ENCODE measurements around the gene NBEA.
"Not testable (repeated sequence)": the region's sequence is repeated elsewhere in the genome, so short reads cannot be mapped to it uniquely, and the experiment has no call there.

NBEA gene

GRCh38 chr13:35309706-35310105, 367.6 kb downstream of the NBEA start:
- no peak for DNase-seq

DNA sequence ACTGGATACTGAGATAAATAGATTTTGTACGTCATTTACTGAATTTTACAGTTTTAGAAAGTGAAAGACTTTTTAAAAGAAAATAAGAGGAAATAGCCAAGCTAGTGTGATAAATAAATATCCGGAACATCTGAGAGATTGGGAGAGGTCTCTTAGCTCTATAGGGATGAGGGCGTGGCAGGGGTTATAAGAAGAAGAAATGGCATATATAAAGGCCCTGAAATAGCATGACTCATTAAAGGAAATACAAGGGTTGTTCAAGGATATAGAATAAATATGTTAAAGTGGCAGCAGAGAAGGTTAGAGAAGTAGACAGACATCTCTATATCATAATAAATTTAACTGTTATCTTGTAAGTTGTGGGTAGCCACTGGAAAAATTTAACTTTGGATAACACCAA, 390.1 kb downstream of the NBEA start:
- DNase-seq, result no peak

DNA sequence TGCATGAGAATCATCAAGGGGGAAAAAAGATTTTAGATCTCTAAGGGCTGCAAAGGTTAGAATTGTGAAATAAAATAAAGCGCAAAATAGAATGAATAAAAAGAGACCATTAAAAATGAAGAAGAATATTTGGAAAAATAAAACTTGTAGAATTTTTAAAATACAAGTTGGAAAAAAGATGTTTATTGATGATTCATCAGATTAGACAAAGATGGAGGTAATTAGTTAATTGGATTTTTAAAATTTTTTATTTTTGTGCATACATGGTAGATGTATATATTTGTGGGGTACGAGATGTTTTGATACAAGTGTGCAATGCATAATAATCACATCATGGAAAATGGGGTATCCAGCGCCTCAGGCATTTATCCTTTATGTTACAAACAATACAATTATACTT, 391.1 kb downstream of the NBEA start:
- DNase-seq, result no peak

DNA sequence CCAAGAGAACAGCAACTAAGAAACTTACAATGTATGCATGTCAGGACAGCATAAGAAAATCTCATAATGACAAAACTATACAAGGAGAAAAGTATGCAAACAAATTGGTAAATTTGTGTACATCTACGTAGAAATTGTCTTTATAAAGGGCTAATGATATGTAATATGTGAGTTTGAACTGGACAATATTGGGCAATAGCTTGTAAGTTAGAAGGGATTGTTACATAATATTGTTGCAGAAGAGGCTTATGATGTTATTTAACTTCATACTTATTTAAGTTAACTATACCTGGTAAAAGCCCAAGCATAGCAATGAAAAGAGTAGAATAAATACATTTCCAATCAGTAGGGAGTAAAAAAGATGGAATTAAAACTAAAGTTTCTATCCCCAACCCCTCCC, 400.4 kb downstream of the NBEA start:
- no peak for DNase-seq

GRCh38 chr13:35343417-35343816, 401.3 kb downstream of the NBEA start:
- DNase-seq, result no peak

GRCh38 chr13:35345992-35346391, 403.9 kb downstream of the NBEA start:
- DNase-seq, result no peak

- DNase-seq, result no peak
Observed at GRCh38 chr13:35346494-35346893, 404.4 kb downstream of the NBEA start.

- DNase-seq, result no peak
Observed at GRCh38 chr13:35347679-35348205, 405.7 kb downstream of the NBEA start.

- DNase-seq, result no peak
Observed at GRCh38 chr13:35349052-35349451, 407.0 kb downstream of the NBEA start.

DNA sequence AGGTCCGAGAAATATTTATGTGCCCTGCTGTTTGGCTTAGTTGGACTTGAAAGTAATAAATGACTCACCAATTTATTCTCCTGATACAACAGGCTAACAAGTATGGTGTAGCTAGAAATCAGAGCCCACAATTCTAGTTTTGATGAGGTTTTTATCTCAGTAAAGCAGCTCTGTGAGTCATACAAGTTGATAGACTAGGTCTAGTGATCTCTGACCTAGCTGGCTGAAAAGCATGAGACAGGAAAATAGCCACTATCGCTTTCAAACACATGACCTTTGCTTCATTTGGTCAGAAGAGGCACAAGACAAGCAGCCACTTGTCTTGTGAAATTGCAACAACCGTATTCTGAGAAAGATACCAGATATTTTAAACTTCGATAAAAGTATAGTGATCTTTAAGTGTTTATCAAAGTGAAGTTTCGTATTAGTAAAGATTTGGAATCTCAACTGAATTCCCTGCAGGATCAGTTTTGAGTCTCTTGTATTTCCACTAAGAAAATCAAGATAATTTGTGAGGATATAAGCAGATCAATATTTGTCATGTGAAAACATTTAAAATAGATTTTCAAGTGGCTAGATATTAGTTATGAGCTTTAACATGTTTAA, 407.7 kb downstream of the NBEA start:
- no peak for DNase-seq

- no peak for DNase-seq
Observed at GRCh38 chr13:35354285-35354684, 412.2 kb downstream of the NBEA start.

- DNase-seq, result no peak
Observed at GRCh38 chr13:35354882-35355281, 412.8 kb downstream of the NBEA start.

GRCh38 chr13:35356572-35356971, 414.5 kb downstream of the NBEA start:
- no peak for DNase-seq

DNA sequence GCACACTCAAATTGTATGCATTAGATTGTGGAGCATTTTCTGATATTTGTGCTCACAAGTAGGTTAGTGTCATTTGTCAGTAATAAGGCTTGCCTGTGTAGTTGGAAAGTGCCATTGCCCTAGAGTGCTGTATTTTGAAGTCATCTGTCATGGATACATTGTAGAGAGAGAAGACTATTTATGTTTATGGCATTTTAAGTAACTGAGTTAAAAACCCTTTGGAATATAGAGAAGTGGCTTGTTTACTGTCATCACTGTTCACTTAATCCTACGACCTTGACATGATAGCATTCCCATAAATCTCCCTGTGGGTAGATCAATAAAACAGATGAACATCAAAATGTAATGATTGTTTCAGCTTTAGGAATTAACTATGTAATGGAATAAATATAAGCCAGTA, 423.8 kb downstream of the NBEA start:
- DNase-seq, result no peak

- no peak for DNase-seq
Observed at GRCh38 chr13:35367586-35367985, 425.5 kb downstream of the NBEA start.

DNA sequence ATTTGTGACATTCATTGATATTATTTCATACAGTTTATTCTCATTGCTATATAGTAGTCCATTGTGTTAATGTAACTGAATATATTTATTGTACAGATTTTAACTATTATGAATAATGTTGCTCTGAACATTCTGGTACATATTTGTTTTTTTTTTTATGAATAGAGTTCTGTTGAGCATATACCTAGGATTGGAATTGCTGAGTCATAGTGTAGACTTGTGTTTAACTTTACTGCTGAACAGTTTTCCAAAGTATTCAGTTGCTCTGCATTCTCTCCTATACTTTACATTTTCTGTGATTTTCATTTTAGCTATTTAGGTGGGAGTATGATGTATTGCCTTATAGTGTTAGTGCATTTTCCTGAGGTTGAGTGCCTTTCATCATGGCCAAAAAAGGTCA, 436.9 kb downstream of the NBEA start:
- DNase-seq, result no peak

DNA sequence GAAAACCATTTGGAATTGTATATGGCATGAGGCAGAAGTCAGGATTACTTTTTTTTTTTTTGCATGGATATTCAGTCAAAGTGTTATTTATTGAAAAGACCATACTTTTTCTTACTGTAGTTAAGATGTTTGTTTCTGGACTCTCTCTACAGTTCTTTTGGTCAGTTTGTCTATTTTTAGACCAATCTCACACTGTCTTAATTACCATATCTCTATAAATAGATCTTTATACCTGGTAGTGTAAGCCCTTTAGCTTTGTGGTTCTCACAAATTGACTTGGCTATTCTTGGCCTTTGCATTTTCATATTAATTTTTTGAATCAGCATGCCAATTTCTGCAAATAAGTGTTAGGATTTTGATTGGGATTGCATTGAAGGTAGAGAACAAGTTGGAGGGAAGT, 437.6 kb downstream of the NBEA start:
- no peak for DNase-seq

DNA sequence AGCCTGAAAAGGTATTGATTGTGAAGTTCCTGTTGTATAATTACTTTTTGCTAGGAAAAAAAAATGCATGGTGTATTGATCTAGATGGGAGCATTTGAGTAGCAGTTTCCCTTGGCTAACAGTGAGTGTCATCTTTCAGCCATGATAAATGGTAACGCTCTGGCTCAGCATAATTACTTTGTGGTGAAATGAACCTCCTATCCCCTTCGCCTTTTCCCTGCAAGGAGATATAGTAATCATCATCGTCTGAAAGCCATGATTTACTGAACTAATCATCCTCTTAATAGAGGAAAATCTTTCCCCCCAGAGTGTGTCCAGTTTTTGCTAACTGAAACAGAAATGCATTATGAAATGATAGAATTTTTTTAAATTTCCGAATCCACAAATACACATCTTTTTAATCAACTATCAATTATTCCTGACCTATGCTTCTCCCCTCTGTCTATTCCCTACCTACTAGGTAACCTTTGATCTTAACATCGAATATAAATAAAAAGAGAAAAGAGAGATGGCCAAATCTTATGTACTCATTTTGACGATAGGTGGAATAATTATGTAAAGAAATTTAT, 445.7 kb downstream of the NBEA start:
- no peak for DNase-seq

DNA sequence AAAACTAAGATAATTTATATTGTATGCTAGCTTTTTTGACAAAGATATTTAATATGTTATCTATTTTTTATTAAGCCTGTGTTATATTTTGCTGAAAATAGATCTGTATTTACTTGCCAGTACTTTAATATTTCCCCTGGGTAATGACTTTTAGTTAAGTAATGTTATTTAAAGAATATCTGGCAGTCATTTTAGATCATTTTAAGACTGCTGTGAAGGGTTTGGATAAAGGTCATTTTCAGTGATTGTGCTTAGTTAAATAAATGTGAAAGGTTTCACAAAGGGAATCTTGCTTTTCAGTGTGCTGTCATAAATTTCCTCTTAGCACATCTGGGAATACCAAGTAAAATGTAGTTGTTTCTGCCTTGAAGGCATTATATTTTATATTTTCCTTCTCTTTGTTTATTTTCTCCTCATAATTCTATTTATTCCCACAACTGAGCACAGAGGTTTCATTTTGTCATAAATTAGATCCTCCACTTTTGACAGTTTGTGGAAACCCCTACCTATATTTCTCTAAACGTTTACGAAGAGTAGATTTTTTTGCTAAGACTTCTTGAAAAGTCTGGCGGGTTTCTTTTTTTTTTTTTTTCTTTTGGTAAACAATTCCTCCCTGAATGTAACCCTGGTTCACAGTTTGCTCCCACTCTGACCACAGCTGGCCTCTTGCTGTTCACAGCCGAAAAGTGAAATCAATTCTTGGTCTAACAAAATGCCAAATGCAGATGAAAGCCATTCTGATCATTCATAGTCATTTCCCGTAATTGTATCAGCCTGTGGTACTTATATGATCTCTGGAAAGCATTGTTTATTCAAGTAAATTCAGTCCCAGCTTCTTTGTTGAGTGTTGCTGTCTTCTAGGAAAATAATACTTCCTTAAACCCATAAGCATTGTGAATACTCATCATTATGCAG, 446.6 kb downstream of the NBEA start:
- DNase-seq, result no peak

DNA sequence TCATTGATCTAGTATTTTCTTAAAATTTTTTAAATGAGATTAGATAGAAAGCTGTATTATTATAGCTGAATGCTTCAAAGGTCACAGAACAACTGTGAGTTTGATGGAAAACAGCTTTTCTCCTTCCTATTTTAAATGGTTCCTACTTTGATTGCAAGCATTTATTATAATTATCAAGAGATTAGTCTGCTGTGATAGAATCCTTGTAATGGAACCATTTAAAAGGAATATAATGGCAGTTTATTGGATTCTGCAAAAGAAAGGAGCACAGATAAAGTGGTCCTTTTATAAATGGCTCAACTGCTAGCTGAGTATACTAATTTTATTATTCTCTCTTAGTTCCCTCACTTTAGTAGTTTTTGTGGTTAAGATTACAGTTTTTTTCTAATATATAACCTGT, 447.5 kb downstream of the NBEA start:
- DNase-seq, result no peak

DNA sequence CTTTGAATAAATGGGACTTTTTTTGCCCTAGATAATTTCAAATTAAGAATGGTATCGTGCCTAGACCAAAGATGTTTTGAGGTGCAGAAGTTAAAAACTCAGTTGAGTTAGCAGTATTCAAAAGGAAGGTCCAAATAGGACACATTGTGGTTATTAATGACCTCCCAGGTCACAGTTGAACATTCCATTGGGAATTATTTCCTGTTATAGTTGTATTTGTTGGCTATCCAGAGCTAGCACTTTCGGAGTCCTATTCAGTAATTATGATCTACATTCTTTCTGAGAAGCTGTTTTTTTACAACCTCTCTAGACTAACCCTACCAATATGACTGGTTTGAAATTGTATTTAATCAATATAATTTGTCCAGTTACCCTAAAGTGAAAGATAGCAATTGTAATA, 450.7 kb downstream of the NBEA start:
- DNase-seq, result no peak

DNA sequence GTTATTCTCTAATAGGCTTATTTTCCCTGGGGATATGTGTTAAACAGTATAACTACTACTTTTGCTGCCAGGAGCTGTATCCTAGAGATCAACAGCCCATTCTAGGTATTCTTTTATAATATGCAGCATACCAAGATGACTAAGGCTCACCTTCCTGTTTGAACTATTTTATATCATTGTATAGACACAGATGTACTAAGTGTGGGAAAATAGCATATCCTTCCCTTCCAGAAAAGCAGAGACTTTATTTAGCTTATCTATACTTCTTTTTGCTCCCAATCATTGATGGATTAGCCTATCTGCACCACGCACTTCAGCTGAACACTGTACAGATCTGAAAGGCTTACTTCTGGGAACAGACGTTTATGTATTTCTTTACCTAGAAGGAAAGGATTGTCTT, 451.8 kb downstream of the NBEA start:
- no peak for DNase-seq

DNA sequence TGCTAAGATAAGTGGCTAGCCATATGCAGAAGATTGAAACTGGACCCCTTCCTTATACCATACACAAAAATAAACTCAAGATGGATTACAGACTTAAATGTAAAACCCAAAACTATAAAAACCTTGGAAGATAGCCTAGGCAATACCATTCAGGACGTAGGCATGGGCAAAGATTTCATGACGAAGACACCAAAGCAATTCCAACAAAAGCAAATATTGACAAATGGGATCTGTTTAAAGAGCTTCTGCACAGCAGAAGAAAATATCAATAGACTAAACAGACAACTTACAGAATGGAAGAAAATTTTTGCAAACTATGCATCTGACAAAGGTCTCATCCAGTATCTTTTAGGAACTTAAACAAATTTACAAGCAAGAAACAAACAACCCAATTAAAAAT, 466.2 kb downstream of the NBEA start:
- not testable (repeated sequence) for DNase-seq

All from activated CD4-positive, alpha-beta T cell treated with anti-CD3 and anti-CD28 coated beads, Interleukin-2, amount 50 U/mL, for 4 hours (primary cell).